WTC11 (cell line): ENCODE measurements around the gene TMEM141. TPM values are rescaled to one million over a fixed set of nuclear protein-coding genes. Genes with fewer than 3 reads are reported as not detected.

Experiments
- ATAC-seq: fragments of 200-7000 bp; cut with Tn5 transposase; 2 replicates; pipeline ENCODE4 v1.10.0; 2021; ENCODE audit warnings: mild to moderate bottlenecking, moderate library complexity
- CTCF ChIA-PET: fragments of 300-600 bp; sonication (Branson Sonifier 250); formaldehyde crosslinking; loops from one replicate; lab custom pipeline; 2021; ENCODE audit warnings: antibody characterized with exemption; lab: Charles Lee
- POLR2A ChIA-PET: fragments of 350-600 bp; sonication (Branson Sonifier 250); formaldehyde crosslinking; loops from one replicate; lab custom pipeline; 2021; ENCODE audit warnings: antibody characterized with exemption; lab: Charles Lee
- DNase-seq: peaks from one replicate; pipeline ENCODE4 v3.0.0; 2021; ENCODE audit warnings: low spot score
- H3K27ac Mint-ChIP-seq: 2 replicates; pipeline ENCODE4 v1.8.0; 2021; ENCODE audit warnings: mixed read lengths
- H3K27me3 Mint-ChIP-seq: 2 replicates; pipeline ENCODE4 v1.8.0; 2021; ENCODE audit warnings: low read depth, mild to moderate bottlenecking, moderate library complexity, mixed read lengths
- H3K36me3 Mint-ChIP-seq: 2 replicates; pipeline ENCODE4 v1.8.0; 2021; ENCODE audit warnings: mixed read lengths
- H3K4me1 Mint-ChIP-seq: 2 replicates; pipeline ENCODE4 v1.8.0; 2022; ENCODE audit warnings: mixed read lengths
- H3K4me3 Mint-ChIP-seq: 2 replicates; pipeline ENCODE4 v1.8.0; 2021; ENCODE audit warnings: mild to moderate bottlenecking, moderate library complexity, mixed read lengths
- H3K9me3 Mint-ChIP-seq: 2 replicates; pipeline ENCODE4 v1.8.0; 2021; ENCODE audit warnings: mixed read lengths
- ERG ChIP-seq: fragments of 250-450 bp; sonication (Bioruptor Pico); IDR thresholded peaks from 2 replicates; pipeline ENCODE4 v1.8.0; 2021; ENCODE audit warnings: mild to moderate bottlenecking
- ETV6 ChIP-seq: sonication (generic); formaldehyde crosslinking; IDR thresholded peaks from 2 replicates; pipeline ENCODE4 v1.8.1; 2022; ENCODE audit warnings: mild to moderate bottlenecking, missing genetic modification reagents
- GTF2I ChIP-seq: fragments of 250-450 bp; sonication (Bioruptor Pico); conservative IDR thresholded peaks from 2 replicates; pipeline ENCODE4 v1.4.0; 2021; ENCODE audit warnings: mild to moderate bottlenecking
- IRF2 ChIP-seq: sonication (generic); formaldehyde crosslinking; IDR thresholded peaks from 2 replicates; pipeline ENCODE4 v1.8.0; 2022; ENCODE audit warnings: low read depth, missing genetic modification reagents, borderline replicate concordance
- MAX ChIP-seq: sonication (generic); formaldehyde crosslinking; IDR thresholded peaks from 2 replicates; pipeline ENCODE4 v1.8.0; 2022; ENCODE audit warnings: mild to moderate bottlenecking, missing genetic modification reagents
- NFE2L1 ChIP-seq: sonication (generic); formaldehyde crosslinking; IDR thresholded peaks from 2 replicates; pipeline ENCODE4 v1.8.1; 2023; ENCODE audit warnings: missing genetic modification reagents
- NR1H2 ChIP-seq: sonication (generic); formaldehyde crosslinking; IDR thresholded peaks from 2 replicates; pipeline ENCODE4 v1.9.0; 2021; ENCODE audit warnings: mild to moderate bottlenecking, moderate library complexity, missing genetic modification reagents
- NR2C2 ChIP-seq: sonication (generic); formaldehyde crosslinking; IDR thresholded peaks from 2 replicates; pipeline ENCODE4 v1.8.0; 2022; ENCODE audit warnings: mild to moderate bottlenecking, missing genetic modification reagents
- PRDM15 ChIP-seq: sonication (generic); formaldehyde crosslinking; IDR thresholded peaks from 2 replicates; pipeline ENCODE4 v1.8.0; 2022; ENCODE audit warnings: missing genetic modification reagents
- TCF7 ChIP-seq: sonication (generic); formaldehyde crosslinking; IDR thresholded peaks from 2 replicates; pipeline ENCODE4 v1.8.0; 2022; ENCODE audit warnings: mild to moderate bottlenecking, low read depth, missing genetic modification reagents, moderate library complexity
- ZNF121 ChIP-seq: sonication (generic); formaldehyde crosslinking; IDR thresholded peaks from 2 replicates; pipeline ENCODE4 v1.8.0; 2023; ENCODE audit warnings: missing genetic modification reagents
- ZNF396 ChIP-seq: fragments of 250-450 bp; sonication (Bioruptor Pico); IDR thresholded peaks from 2 replicates; pipeline ENCODE4 v1.8.0; 2021; ENCODE audit warnings: mild to moderate bottlenecking, moderate library complexity, borderline replicate concordance
- ZNF425 ChIP-seq: fragments of 250-450 bp; sonication (Bioruptor Pico); conservative IDR thresholded peaks from 2 replicates; pipeline ENCODE4 v1.9.0; 2021; ENCODE audit warnings: mild to moderate bottlenecking
- ZNF532 ChIP-seq: fragments of 250-450 bp; sonication (Bioruptor Pico); IDR thresholded peaks from 2 replicates; pipeline ENCODE4 v1.9.0; 2021; ENCODE audit warnings: mild to moderate bottlenecking, borderline replicate concordance
- total RNA-seq: library from RNA; stranded (reverse); gene quantifications from 3 replicates; pipeline ENCODE4 v1.2.3, GENCODE V29; 2021

Gene TMEM141
- total RNA-seq, 1 experiment from 2014 or later: 72.0 TPM

- CTCF ChIA-PET: interaction anchor here (0.7 to 1.7 kb wide), 8 partner anchors 8 to 294 kb away, joined by 3 to 11 read pairs (median 3); partner anchors contain the start of gene LCN10
- H3K4me1 Mint-ChIP-seq: no peaks in the 10 kb centered on the region
- peaks cover 11% of the 10 kb centered on the region for H3K36me3 Mint-ChIP-seq
- TF ChIP-seq IRF2 (CRISPR knock-in tag) (no peak), PRDM15 (CRISPR knock-in tag) (no peak), TCF7 (CRISPR knock-in tag) (no peak), NFE2L1 (CRISPR knock-in tag) (no peak), NR1H2 (CRISPR knock-in tag) (no peak), GTF2I (CRISPR knock-in tag) (no peak), ZNF121 (no peak), ETV6 (CRISPR knock-in tag) (no peak), ERG (CRISPR knock-in tag) (no peak), NR2C2 (CRISPR knock-in tag) (no peak), ZNF532 (CRISPR knock-in tag) (no peak), ZNF396 (no peak), MAX (no peak), ZNF425 (no peak)
- ATAC-seq: peak; percentile 61
- H3K4me3 Mint-ChIP-seq: no peak overlapping the region
- peaks cover 3% of the 10 kb centered on the region; the same call in 1 of the 2 replicates for H3K27me3 Mint-ChIP-seq
- peaks cover 33% of the 10 kb centered on the region for H3K9me3 Mint-ChIP-seq
- POLR2A ChIA-PET: no interaction called here
- DNase-seq: no peak
- H3K27ac Mint-ChIP-seq: no peak overlapping the region
These were observed 36.4 kb upstream of the TMEM141 start for GRCh38 chr9:136754626-136755301.
